ENCODE results near the gene ACAD8.
"Not testable (repeated sequence)": the region's sequence is repeated elsewhere in the genome, so short reads cannot be mapped to it uniquely, and the experiment has no call there.

The ACAD8 gene

GRCh38 chr11:134283461-134284230 is 30.3 kb downstream of the ACAD8 start:
- ChIA-PET CTCF (interaction anchor here (1.4 kb wide), 1 partner anchor 21 kb away, joined by 3 read pairs; no protein-coding TSS in a partner anchor), POLR2A (ENCODE audit: low non-redundant PET) (no interaction called here)
- no peak for TF ChIP-seq CTCF (conservative IDR thresholded peaks at IDR 0.05; ENCODE audit: low read depth)

DNA sequence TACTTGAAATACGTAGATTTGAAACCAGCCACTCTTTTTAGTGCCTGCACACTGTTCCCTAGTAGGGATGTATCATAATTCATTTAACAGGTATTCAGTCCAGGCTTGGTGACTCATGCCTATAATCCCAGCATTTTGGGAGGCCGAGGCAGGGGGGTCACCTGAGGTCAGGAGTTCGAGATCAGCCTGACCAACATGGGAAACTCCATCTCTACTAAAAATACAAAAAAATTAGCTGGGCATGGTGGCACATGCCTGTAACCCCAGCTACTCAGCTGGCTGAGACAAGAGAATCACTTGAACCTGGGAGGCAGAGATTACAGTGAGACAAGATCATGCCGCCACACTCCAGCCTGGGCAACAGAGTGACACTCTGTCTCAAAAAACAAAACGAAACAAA is 31.0 kb downstream of the ACAD8 start:
- CTCF ChIA-PET; POLR2A ChIA-PET (ENCODE audit: low non-redundant PET); DNase-seq (ENCODE audit: low spot score); H3K27ac ChIP-seq: not testable (repeated sequence)

More at GRCh38 chr11:134283461-134284230, 30.3 kb downstream of the ACAD8 start:
- no peak for DNase-seq (ENCODE audit: low spot score)
- H3K27ac ChIP-seq = no peak overlapping the region

DNA sequence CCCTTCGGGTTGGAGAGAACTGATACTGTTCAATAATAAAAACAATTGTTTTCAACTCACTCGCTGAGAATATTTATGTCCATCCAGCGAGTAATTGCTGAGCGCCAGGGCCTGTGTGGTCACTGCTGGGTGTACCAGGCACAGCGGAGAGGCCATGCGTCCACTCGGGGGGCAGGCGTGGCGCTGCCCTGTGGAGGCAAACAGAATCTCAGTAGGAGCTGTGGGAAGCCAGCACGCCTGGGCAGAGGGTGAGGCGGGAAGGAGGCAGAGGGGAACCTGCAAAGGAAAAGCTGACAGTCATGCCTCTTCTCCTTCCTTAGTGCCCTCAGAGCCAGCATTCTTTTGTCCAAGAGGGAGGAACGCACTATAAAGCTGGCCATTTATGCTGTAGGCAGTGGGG is 34.2 kb downstream of the ACAD8 start:
- no peak for DNase-seq (ENCODE audit: low spot score)
- TF ChIP-seq CTCF (conservative IDR thresholded peaks at IDR 0.05; ENCODE audit: low read depth) = no peak
- POLR2A ChIA-PET (ENCODE audit: low non-redundant PET) = no interaction called here
- H3K27ac ChIP-seq = no peak overlapping the region
- CTCF ChIA-PET = interaction anchor here (0.5 kb wide), 1 partner anchor 11 kb away, joined by 3 read pairs; no protein-coding TSS in a partner anchor

DNA sequence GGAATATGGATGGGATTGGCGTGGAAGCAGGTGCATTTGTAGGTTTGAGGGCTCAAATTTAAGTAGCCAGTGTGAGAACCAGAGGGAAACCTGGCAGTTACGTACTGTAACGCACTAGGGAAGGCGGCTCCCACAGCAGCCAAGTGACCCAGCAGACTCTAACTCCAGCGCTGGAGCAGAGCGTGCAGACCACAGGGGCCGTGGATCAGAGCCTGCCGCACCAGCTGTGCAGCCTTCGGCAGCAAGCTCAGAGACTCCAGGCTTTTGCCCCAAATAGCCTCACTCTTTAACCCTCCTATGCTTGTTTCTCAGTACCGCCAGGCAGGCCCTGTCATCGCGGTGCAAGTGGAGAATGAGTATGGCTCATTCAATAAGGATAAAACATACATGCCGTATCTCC is 35.1 kb downstream of the ACAD8 start:
- TF ChIP-seq CTCF (conservative IDR thresholded peaks at IDR 0.05; ENCODE audit: low read depth) = no peak
- DNase-seq (ENCODE audit: low spot score) = no peak
- H3K27ac ChIP-seq = no peak overlapping the region
- CTCF ChIA-PET = no interaction called here
- POLR2A ChIA-PET (ENCODE audit: low non-redundant PET) = no interaction called here

DNA sequence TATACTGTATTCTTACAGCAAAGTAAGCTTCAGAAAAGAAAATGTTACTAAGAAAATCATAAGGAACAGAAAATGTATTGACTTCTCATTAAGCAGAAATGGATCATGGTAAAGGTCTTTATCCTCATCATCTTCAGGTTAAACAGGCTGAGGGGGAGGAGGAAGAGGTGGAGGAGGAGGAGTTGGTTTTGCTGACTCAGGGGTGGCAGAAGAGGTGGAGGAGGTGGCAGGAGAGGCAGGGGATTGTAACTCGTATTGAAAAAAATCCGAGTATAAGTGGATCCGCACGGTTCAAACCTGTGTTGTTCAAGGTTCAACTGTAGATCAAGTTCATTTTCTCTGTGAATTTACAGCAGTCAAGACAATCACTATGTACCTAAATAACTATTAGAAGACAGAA is 35.8 kb downstream of the ACAD8 start:
- TF ChIP-seq CTCF (conservative IDR thresholded peaks at IDR 0.05; ENCODE audit: low read depth) = no peak
- DNase-seq (ENCODE audit: low spot score) = no peak
- ChIA-PET CTCF (no interaction called here), POLR2A (ENCODE audit: low non-redundant PET) (no interaction called here)
- H3K27ac ChIP-seq = no peak overlapping the region

DNA sequence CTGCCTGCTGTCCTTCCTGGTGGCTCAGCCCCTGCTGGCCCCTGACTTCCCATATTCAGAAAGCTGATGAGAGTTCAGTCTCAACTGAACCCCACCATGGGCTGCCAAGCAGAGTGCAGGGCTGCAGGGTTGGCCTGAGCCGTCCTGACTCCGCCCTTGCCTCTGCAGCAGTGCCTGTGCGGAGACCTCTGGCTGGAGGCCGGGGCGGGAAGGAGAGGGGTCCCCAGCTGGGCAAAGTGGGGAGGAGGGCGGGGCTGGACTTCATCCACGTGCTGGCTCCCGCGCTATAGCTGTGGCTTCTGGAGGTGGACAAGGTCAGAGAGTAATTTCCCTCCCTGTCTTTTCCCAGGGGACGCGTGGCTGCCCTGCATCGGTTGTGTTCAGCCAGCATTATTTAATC is 36.4 kb downstream of the ACAD8 start:
- ChIA-PET POLR2A (ENCODE audit: low non-redundant PET) (no interaction called here), CTCF (no interaction called here)
- no peak for DNase-seq (ENCODE audit: low spot score)
- TF ChIP-seq CTCF (conservative IDR thresholded peaks at IDR 0.05; ENCODE audit: low read depth) = no peak
- no peak overlapping the region for H3K27ac ChIP-seq

- DNase-seq (ENCODE audit: low spot score) = no peak
- ChIA-PET CTCF (no interaction called here), POLR2A (ENCODE audit: low non-redundant PET) (no interaction called here)
- H3K27ac ChIP-seq = no peak overlapping the region
- TF ChIP-seq CTCF (conservative IDR thresholded peaks at IDR 0.05; ENCODE audit: low read depth) = no peak
Measured at GRCh38 chr11:134290646-134291045, 37.3 kb downstream of the ACAD8 start.

Data from RWPE1 (cell line).